ENCODE results near the gene DSC2.
A peak's percentile ranks its signal among the peaks of the same experiment; 100 is the strongest.

The DSC2 gene

DNA sequence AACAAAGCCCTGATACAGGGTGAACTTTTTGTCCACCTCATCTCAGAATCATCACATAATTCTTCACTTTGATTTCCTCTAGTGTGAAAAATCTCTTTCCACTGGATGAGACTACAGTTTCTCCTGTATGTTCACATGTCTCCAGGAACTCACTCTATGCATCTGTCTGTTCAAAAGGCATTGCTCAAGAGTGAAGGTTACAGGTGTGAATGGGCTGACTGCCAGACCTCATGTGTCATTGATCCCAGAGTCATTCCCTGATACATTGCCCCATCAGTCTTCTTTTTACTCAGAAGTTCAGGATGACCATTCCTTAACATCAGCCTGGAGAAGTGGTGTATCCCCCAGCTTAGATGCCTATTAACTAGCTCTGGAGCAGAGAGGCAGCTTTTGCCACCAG, 55.3 kb downstream of the DSC2 start:
- no peak for DNase-seq (ENCODE audit: low read depth)
- TF ChIP-seq, protein P1, sequence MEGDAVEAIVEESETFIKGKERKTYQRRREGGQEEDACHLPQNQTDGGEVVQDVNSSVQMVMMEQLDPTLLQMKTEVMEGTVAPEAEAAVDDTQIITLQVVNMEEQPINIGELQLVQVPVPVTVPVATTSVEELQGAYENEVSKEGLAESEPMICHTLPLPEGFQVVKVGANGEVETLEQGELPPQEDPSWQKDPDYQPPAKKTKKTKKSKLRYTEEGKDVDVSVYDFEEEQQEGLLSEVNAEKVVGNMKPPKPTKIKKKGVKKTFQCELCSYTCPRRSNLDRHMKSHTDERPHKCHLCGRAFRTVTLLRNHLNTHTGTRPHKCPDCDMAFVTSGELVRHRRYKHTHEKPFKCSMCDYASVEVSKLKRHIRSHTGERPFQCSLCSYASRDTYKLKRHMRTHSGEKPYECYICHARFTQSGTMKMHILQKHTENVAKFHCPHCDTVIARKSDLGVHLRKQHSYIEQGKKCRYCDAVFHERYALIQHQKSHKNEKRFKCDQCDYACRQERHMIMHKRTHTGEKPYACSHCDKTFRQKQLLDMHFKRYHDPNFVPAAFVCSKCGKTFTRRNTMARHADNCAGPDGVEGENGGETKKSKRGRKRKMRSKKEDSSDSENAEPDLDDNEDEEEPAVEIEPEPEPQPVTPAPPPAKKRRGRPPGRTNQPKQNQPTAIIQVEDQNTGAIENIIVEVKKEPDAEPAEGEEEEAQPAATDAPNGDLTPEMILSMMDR (conservative IDR thresholded peaks at IDR 0.05; ENCODE audit: low read depth, low read length): no peak
- no peak overlapping the region for H3K4me3 ChIP-seq (ENCODE audit: low read depth, low read length)

DNA sequence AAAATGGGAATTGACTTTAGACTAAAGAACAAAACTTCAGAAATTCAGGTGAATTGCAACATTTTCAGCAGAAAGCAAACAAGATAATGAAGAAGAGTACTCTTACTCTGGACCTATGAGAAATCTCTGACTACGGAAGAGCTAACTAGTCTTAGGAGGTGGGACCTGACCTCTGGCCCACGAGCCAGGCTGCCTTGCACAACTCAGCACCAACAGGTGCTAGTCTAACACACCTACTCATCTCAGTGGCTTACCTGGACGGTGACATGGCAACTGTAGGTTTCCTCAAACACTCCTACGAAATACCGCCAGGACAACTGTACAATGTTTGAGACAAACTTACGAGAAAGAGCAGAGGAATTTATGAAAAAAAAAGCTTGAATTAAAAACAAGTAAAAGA, 56.6 kb downstream of the DSC2 start:
- TF ChIP-seq, protein P1 (conservative IDR thresholded peaks at IDR 0.05; ENCODE audit: low read depth, low read length): no peak
- DNase-seq (ENCODE audit: low read depth): no peak
- H3K4me3 ChIP-seq (ENCODE audit: low read depth, low read length): no peak overlapping the region

DNA sequence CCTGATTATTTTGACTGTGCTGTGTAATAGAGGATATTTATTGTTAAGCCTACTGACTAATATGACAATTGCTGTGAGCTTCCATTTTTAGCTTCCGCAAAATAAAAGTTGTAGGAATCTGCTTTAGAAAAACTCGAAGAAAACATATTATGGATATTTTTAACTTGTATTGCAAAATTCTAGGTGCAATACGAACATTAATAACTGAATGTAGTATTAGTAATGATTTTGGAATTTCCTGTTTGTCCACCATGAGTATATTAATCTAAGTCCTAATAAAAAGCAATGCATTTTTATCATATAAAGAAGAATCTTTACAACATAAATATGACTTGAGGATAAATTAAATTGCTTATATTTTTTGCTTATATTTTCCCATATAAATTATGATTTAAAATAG, 57.3 kb downstream of the DSC2 start:
- H3K4me3 ChIP-seq (ENCODE audit: low read depth, low read length): no peak overlapping the region
- TF ChIP-seq, protein P1 (conservative IDR thresholded peaks at IDR 0.05; ENCODE audit: low read depth, low read length): no peak
- DNase-seq (ENCODE audit: low read depth): peak; percentile 15

DNA sequence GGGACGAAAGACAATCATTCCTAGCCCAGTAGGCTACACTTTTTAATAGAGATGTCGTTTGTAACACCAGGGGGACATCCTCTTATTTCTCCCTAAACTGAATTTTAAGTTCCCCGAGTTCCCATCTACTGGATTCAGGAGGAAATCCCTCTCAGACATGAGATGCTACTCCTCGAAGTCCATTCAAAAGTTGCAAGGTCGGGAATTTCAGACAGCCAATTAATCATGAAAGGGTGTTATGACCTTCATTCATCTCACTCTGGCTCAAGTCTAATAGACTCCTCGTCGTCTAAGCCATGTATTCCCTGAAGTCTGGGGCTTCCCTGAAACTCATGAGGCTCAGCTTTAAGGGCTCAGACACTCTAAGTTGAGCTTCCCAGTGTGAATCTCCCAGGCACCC, 58.5 kb downstream of the DSC2 start:
- TF ChIP-seq, protein P1 (conservative IDR thresholded peaks at IDR 0.05; ENCODE audit: low read depth, low read length): no peak

DNA sequence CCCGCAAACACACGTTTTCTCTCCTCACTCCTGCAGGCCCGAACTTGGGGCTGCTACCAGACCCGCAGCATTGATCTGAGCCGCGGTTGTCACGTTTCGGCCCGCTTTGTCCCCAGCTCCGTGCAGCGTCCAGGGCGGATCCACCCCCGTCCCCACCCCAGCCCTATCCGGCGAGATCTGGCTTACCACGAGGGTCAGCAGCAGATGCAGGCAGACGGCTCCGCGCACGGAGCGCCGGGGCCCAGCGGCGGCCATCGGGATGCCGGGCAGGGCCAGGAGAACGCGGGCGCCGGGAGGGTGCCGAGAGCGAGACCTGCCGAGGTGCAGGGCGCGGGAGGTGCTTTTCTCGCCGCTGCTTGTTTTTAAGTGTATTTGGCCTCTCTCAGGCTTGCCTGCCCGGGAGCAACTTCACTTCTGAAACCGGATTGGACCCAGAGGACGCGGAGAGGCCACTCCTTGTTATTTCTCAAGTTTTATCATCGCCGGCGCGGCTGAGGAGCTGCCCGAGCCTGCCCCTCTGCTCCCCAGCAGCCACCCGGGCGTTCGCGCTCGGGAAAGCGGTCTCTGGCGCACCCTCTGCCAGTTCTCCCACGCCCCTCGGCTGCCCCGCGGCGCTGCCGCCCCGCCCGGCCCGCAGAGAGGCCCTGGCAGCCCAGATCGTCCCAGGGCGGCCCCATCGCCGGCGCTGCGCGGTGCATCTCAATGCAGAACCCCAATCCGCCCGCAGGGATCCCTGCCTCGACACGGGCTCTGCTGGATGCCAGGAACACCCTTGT, 59.6 kb downstream of the DSC2 start, which contains the start of gene DSC3:
TSS of gene DSC3 (minus strand) at position 337 of the 776 bp plus-strand sequence. CDS start at position 255, 82 bp downstream.
- TF ChIP-seq, protein P1 (conservative IDR thresholded peaks at IDR 0.05; ENCODE audit: low read depth, low read length): no peak
- peak within 1 kb of the TSS; percentile 35 for H3K4me3 ChIP-seq (ENCODE audit: low read depth, low read length)
- DNase-seq (ENCODE audit: low read depth): peak; percentile 13

More for the DNA sequence above, 58.5 kb downstream of the DSC2 start:
- no peak for DNase-seq (ENCODE audit: low read depth)
- no peak overlapping the region for H3K4me3 ChIP-seq (ENCODE audit: low read depth, low read length)

DNA sequence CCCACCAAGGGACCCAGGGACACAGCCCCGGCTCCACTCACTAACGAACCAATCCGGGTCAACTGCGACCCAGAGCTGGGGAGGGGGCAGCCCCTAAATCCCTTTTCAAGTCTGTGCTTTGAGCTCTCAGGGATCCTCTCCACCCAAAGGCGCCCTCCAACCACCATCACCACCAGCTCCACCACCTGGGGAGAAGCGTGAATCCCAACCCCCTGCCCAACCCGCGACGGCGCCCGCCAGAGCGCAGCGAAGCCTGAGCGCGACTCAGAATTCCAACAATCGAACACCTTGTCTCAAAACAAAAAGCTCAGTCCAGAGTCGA, 60.2 kb downstream of the DSC2 start:
- H3K4me3 ChIP-seq (ENCODE audit: low read depth, low read length): peak overlapping the region; percentile 35
- DNase-seq (ENCODE audit: low read depth): no peak
- TF ChIP-seq, protein P1 (conservative IDR thresholded peaks at IDR 0.05; ENCODE audit: low read depth, low read length): no peak
